Calu3 (cell line): ENCODE results near the gene PLAAT1. TPM values are rescaled to one million over a fixed set of nuclear protein-coding genes. Genes with fewer than 3 reads are reported as not detected.

ENCODE experiments used
- BruUV-seq: library from RNA; stranded (reverse); fragments of 400-500 nt; replicated peaks from 2 replicates; lab custom pipeline; 2021; lab: Mats Ljungman, UMichigan
- CTCF ChIA-PET: fragments of 300-600 bp; sonication (Branson Sonifier 250); formaldehyde crosslinking; loops from one replicate; lab custom pipeline; 2022; ENCODE audit warnings: antibody characterized with exemption; lab: Charles Lee
- DNase-seq: peaks from one replicate; pipeline ENCODE4 v3.0.0; 2022
- H3K27ac Mint-ChIP-seq: one replicate; pipeline ENCODE4 v1.8.0; 2022; ENCODE audit warnings: mixed read lengths; ENCODE audit not compliant: unreplicated experiment
- H3K27me3 Mint-ChIP-seq: one replicate; pipeline ENCODE4 v1.8.0; 2022; ENCODE audit warnings: mixed read lengths; ENCODE audit not compliant: unreplicated experiment
- H3K36me3 Mint-ChIP-seq: one replicate; pipeline ENCODE4 v1.8.0; 2022; ENCODE audit warnings: mild to moderate bottlenecking, moderate library complexity, mixed read lengths; ENCODE audit not compliant: insufficient read depth, unreplicated experiment
- H3K4me1 Mint-ChIP-seq: one replicate; pipeline ENCODE4 v1.8.0; 2022; ENCODE audit warnings: mild to moderate bottlenecking, low read depth, mixed read lengths; ENCODE audit not compliant: unreplicated experiment
- H3K4me3 Mint-ChIP-seq: one replicate; pipeline ENCODE4 v1.8.0; 2022; ENCODE audit warnings: mild to moderate bottlenecking, low read depth, moderate library complexity, mixed read lengths; ENCODE audit not compliant: unreplicated experiment
- H3K9me3 Mint-ChIP-seq: one replicate; pipeline ENCODE4 v1.8.0; 2022; ENCODE audit warnings: low read depth, mixed read lengths; ENCODE audit not compliant: unreplicated experiment
- intact Hi-C: fragments of 100-400 bp; cut with micrococcal nuclease; formaldehyde crosslinking; loops from one replicate; pipeline ENCODE4 v1.10.0; 2022; ENCODE audit not compliant: unreplicated experiment
- total RNA-seq: library from RNA; stranded (reverse); gene quantifications from 2 replicates; pipeline ENCODE4 v1.2.3, GENCODE V29; 2022
- TF ChIP-seq, protein P1 (sequence below): fragments of 200-600 bp; IDR thresholded peaks from one replicate; pipeline ENCODE4 v1.8.0; 2022; ENCODE audit warnings: antibody characterized with exemption; ENCODE audit not compliant: unreplicated experiment

The PLAAT1 gene
- total RNA-seq, 1 experiment from 2014 or later: 7.3 TPM

DNA sequence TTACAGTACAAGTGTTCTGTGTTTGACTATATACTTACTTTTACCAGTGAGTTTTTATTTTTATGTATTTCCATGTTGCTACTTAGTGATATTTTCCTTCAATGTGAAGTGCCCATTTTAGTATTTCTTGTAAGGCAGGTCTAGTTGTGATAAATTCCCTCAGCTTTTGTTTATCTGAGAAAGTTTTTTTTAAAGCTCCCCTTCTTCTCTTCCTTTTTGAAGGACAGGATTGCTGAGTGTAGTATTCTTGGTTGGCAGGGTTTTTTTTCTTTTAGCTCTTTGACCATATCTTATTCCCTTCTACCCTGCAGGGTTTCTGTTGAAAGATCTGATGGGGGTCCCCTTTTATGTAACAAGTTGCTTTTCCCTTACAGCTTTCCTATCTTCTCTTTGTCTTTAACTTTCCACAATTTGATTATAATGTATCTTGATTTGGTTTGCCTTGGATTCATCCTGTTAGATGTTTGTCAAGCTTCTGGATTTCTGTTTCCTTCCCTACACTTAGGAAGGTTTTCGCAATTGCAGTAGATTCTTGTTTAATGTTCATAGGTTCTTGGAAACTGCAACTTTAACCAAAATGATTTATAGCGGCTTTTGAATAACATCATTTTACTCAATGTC lies 7.9 kb downstream of the PLAAT1 start:
- no peaks in the 10 kb centered on the region for H3K4me1 Mint-ChIP-seq
- no peak for DNase-seq
- TF ChIP-seq, protein P1, sequence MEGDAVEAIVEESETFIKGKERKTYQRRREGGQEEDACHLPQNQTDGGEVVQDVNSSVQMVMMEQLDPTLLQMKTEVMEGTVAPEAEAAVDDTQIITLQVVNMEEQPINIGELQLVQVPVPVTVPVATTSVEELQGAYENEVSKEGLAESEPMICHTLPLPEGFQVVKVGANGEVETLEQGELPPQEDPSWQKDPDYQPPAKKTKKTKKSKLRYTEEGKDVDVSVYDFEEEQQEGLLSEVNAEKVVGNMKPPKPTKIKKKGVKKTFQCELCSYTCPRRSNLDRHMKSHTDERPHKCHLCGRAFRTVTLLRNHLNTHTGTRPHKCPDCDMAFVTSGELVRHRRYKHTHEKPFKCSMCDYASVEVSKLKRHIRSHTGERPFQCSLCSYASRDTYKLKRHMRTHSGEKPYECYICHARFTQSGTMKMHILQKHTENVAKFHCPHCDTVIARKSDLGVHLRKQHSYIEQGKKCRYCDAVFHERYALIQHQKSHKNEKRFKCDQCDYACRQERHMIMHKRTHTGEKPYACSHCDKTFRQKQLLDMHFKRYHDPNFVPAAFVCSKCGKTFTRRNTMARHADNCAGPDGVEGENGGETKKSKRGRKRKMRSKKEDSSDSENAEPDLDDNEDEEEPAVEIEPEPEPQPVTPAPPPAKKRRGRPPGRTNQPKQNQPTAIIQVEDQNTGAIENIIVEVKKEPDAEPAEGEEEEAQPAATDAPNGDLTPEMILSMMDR: no peak
- no peak overlapping the region for H3K27ac Mint-ChIP-seq
- CTCF ChIA-PET: no interaction called here
- no peak overlapping the region for H3K4me3 Mint-ChIP-seq
- H3K27me3 Mint-ChIP-seq: no peaks in the 10 kb centered on the region
- peaks cover 15% of the 10 kb centered on the region for H3K9me3 Mint-ChIP-seq
- H3K36me3 Mint-ChIP-seq: no peaks in the 10 kb centered on the region
- intact Hi-C loops: no loop called here
- no TSS peak for BruUV-seq

GRCh38 chr3:193250492-193250891 lies 9.5 kb downstream of the PLAAT1 start:
- no peaks in the 10 kb centered on the region for H3K27me3 Mint-ChIP-seq
- H3K9me3 Mint-ChIP-seq: peaks cover 13% of the 10 kb centered on the region
- H3K36me3 Mint-ChIP-seq: no peaks in the 10 kb centered on the region
- TF ChIP-seq, protein P1: no peak
- intact Hi-C loops: no loop called here
- H3K4me3 Mint-ChIP-seq: no peak overlapping the region
- H3K4me1 Mint-ChIP-seq: no peaks in the 10 kb centered on the region
- no TSS peak for BruUV-seq
- CTCF ChIA-PET: no interaction called here
- no peak for DNase-seq
- no peak overlapping the region for H3K27ac Mint-ChIP-seq

GRCh38 chr3:193253986-193254660 lies 13.1 kb downstream of the PLAAT1 start:
- intact Hi-C loops: no loop called here
- H3K4me1 Mint-ChIP-seq: no peaks in the 10 kb centered on the region
- no peak overlapping the region for H3K4me3 Mint-ChIP-seq
- no peaks in the 10 kb centered on the region for H3K27me3 Mint-ChIP-seq
- CTCF ChIA-PET: no interaction called here
- BruUV-seq: no TSS peak
- DNase-seq: no peak
- H3K36me3 Mint-ChIP-seq: no peaks in the 10 kb centered on the region
- TF ChIP-seq, protein P1: no peak
- H3K27ac Mint-ChIP-seq: no peak overlapping the region
- peaks cover 8% of the 10 kb centered on the region for H3K9me3 Mint-ChIP-seq

GRCh38 chr3:193261970-193262369 lies 20.9 kb downstream of the PLAAT1 start:
- Mint-ChIP-seq H3K4me1 (no peaks in the 10 kb centered on the region), H3K27ac (no peak overlapping the region), H3K27me3 (no peaks in the 10 kb centered on the region), H3K36me3 (no peaks in the 10 kb centered on the region), H3K4me3 (no peak overlapping the region), H3K9me3 (no peaks in the 10 kb centered on the region)
- intact Hi-C loops: no loop called here
- DNase-seq: no peak
- CTCF ChIA-PET: interaction anchor here (0.6 kb wide), 1 partner anchor 199 kb away, joined by 4 read pairs; no protein-coding TSS in a partner anchor
- no TSS peak for BruUV-seq
- TF ChIP-seq, protein P1: no peak
